ENCODE measurements around the gene FBXO44.
"Not testable (repeated sequence)": the region's sequence is repeated elsewhere in the genome, so short reads cannot be mapped to it uniquely, and the experiment has no call there.

The FBXO44 gene, protein sequence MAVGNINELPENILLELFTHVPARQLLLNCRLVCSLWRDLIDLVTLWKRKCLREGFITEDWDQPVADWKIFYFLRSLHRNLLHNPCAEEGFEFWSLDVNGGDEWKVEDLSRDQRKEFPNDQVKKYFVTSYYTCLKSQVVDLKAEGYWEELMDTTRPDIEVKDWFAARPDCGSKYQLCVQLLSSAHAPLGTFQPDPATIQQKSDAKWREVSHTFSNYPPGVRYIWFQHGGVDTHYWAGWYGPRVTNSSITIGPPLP

DNA sequence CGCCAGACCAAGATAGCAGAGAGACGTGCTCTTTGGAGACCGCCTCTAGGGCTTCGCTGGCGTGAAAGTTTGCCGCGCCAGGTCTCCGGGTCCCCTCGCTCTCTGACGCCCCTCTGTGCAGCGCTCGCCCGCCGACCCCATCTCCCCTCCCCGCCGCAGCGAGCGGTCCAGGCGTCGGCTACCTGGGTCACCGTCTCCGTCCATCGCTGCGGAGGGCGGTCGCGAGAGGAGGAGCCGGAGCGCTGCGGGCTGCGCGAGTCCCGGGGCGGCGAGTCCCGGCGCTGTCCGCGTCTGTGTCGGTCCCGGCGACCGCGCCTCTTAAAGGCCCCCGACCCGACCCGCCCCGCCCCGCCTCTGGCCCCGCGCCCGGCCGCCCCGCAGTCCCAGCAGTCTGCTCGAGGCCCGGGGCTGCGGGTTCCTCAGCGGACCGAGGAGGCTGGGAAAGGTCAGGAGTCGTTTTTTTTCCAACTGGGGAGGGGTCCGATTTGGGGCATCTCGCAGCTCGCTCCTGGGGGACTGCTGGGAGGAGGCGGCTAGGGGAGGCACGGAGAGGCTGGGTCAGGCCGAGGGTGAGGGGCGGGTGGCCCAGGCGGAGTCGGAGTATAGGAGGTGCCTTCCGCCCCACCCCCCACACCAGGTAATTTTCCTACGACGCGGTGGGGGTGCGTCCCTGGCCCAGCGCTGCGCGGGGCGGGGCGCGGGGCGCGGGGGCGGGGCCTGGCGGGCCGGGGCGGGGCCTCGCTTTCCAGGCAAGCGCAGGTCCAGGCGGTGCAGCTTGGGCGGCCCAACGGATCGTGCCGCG lies at the start of gene FBXO44, which contains the start of gene FBXO2:
Gene FBXO44 (plus strand): TSS at position 741 of the 802 bp plus-strand sequence. CDS start 959 bp downstream, outside the sequence.
Gene FBXO2 (minus strand): TSS at position 293 of the 802 bp plus-strand sequence. CDS start 89 bp downstream, at position 204.
- DNase-seq, result peak; percentile 73

DNA sequence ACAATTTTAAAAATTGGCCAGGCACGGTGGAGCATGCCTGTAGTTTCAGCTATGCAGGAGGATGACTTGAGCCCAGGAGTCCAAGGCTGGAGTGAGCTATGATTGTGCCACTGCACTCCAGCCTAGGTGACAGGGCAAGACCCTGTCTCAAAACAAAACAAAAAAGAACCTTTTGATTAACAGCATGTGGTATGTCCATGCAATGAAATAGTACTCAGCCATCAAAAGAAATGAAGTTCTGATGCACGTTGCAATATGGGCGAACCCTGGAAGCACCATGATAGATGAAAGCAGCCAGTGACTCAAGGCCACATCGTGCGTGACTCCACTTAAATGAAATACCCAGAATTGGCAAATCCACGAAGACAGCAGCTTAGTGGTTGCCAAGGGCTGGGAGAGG lies 47.9 kb upstream of the FBXO44 start:
- DNase-seq, result no peak

DNA sequence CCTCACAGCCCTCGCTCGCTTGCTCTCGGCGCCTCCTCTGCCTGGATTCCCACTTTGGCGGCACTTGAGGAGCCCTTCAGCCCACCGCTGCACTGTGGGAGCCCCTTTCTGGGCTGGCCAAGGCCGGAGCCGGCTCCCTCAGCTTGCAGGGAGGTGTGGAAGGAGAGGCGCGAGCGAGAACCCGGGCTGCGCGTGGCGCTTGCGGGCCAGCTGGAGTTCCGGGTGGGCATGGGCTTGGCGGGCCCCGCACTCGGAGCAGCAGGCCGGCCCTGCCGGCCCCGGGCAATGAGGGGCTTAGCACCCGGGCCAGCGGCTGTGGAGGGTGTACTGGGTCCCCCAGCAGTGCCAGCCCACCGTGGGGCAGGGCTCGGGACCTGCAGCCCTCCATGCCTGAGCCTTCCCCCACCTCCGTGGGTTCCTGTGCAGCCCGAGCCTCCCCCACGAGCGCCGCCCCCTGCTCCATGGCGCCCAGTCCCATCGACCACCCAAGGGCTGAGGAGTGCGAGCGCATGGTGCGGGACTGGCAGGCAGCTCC lies 46.0 kb upstream of the FBXO44 start:
- DNase-seq, result not testable (repeated sequence)

DNA sequence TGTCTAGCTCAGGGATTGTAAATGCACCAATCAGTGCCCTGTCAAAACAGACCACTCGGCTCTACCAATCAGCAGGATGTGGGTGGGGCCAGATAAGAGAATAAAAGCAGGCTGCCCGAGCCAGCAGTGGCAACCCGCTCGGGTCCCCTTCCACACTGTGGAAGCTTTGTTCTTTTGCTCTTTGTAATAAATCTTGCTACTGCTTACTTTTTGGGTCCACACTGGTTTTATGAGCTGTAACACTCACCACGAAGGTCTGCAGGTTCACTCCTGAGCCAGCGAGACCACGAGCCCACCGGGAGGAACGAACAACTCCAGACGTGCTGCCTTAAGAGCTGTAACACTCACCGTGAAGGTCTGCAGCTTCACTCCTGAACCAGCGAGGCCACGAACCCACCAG lies 45.3 kb upstream of the FBXO44 start:
- DNase-seq, result not testable (repeated sequence)

DNA sequence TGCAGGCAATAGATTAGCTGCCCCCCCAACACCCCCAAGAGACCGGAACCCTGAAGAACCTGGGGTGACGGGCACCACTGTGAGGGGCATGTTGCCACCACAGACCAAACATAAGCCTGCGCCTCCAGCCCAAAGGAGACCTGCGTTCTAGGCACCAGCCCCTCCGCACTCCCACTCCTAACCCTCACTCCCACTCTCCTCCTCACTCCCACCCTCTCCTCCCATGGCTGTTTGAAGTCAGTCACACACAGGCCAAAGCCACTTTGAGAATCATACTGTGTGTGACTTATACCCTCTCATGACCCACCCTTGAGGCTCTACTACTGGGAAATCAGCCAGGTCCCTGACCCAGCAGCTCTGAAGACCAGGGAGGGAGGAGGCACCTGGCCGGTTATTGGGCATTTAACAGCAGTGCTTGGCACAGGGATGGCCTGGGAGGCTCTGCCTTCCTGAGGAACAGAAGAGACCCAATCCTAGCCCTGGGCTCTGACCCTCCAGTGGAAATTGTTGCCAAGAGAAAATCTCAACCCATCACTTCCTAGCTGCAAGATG lies 44.0 kb upstream of the FBXO44 start:
- no peak for DNase-seq

DNA sequence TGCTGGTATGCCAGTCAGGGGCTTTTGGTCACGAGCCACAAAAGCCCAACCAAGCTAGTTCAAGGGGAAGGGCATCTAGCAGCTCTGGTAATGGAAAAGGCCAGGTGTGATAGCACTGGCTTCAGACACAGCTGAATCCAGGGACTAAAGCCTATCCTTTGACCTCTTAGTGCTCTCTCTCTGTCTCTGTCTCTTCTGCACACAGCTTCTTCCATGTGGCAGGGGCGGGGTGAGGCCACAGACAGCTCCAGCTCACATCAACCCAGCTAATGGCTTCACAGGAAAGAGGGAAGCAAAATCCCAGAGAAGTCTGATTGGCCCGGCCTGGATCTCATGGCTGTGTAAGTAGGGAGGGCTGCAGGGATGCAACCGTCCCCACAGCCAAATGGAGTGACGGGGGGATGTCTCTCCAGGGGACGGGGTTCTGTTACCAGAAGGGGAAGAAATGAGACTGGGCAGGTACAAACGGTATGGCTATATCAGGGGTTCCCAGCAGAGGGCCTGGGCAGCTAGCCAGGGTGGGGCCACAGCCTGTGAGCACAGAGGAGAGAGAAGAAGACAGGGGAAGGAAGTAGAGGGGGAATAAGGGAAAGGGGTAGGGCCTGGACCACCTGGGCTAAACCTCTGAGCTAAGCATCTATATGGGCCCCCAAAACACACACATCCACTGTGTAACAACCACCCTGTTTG lies 42.9 kb upstream of the FBXO44 start:
- DNase-seq, result no peak

DNA sequence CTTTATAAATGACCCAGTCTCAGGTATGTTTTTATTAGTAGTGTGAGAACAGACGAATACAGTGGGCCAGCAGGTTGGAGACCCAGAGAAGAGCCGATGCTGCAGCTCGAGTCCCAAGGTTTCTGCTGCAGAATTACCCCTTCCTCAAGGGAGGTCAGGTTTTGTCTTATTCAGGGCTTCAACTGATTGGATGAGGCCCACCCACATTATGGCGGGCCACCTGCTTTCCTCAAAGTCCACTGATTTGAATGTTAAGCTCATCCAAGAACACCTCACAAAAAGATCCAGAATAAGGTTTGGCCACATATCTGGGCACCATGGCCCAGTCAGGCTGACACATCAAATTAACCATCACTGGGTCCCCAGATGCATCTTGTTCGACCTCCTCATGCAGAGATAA lies 41.3 kb upstream of the FBXO44 start:
- no peak for DNase-seq

DNA sequence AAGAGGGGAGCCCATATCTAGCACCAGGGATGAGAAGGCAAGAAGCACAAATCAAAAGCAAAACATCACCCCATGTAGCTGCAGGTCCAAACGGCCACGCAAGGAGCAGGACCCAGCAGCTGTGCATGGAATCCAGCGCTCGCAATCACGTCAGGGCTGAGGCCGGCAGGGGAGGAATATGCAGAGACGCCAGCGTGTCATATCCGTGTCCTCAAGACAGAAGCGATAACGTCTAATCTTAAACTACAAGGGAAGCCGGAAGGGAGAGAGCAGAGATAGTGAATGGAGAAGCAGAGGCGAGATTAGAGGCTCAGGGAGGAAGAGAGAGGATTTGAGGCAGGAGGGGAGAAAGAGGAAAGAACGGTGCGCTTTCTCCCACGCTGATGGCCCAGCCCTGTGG lies 39.6 kb upstream of the FBXO44 start:
- DNase-seq, result no peak

DNA sequence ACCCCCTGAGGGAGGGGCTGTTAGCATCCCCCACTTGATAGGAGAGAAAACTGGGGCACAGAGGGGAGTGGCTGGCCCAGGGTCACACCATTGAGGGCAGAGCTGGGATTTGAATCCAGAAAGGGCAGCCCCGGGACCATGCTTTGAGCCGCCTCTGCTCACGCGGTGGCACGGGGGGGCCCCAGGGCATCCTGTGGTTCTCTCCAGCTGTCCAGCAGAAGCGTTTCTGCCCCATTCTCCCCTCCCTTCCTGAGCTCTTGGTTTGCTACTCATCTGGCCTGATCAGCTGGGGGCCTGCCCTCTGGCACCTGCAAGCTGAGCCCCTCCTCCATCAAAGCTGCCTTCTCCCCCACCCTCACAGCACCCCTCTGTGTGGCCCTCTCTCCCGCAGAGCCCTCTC lies 37.9 kb upstream of the FBXO44 start:
- no peak for DNase-seq

DNA sequence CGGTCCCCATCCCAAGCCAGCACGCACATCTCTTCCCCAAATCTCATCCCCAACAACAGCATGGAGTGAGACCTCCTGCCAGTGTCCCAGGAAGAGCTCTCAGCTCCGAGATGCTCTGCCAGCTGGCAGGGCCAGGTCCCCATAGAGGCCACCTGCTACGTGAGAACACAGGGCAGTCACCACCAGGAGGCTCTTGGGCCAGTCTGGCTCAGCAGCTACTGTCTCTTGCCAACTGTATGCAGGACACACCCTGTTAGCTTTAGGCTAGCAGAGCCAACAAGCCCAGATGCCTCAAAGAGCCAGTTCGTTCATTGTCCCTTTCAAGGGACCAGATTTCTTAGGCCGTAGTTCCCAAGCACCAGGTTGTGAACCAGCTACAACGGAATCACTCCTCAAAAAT lies 37.4 kb upstream of the FBXO44 start:
- DNase-seq, result no peak

DNA sequence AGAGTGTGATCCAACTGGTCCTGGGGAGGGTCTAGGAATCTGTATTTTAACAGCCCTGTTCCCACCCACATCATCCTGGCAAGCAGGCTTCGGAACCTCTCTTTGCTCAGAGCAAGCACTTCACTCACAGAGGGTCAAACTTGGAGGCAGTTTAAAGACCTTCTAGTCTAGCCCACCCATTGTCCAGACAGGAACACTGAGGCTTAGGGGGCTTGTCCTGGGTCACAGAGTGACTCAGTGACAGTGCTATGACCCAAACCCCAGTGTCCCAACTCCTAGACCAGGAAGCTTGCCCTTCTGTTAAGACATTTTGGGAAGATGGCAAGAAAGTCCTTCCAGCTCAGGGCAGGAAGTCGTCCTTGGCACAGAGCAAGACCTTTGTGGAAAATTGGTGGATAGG lies 36.9 kb upstream of the FBXO44 start:
- DNase-seq, result no peak

DNA sequence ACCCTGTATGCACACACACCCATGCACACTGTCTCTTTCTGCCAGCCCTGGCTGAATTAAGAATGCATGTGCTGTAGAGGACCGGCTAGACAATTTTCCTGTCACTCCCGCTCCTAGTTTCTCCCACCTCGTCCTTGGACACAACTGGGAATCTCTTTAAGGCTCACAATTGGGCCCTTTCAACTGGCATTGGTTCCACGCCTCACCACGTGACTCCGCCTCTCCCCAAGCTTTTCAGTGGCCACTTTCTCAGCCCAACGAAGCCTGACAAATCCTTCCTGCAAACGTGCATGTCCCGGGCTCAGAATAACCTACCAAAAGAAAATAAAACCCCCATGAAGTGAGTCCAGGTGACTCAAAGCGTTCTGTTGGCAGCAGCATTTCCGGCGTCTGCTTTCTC lies 34.3 kb upstream of the FBXO44 start:
- DNase-seq, result no peak

DNA sequence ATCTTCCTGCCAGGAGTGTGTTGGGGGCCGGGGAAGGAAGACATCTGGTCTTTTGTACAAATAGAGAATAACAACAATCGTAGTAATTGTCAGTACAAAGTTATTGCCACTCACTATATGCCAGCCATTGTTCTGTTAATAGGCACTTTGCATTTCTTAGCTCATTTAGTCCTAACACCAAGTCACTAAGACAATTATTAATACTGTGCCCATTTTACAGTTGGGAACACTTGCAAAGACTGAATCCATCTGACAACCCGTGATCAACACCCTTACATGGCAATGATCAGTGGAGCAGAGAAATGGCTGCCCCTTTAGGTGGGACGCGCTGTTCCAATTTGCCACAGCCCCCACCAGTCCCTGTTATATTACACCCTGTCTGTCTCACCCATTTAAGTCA lies 33.8 kb upstream of the FBXO44 start:
- no peak for DNase-seq

DNA sequence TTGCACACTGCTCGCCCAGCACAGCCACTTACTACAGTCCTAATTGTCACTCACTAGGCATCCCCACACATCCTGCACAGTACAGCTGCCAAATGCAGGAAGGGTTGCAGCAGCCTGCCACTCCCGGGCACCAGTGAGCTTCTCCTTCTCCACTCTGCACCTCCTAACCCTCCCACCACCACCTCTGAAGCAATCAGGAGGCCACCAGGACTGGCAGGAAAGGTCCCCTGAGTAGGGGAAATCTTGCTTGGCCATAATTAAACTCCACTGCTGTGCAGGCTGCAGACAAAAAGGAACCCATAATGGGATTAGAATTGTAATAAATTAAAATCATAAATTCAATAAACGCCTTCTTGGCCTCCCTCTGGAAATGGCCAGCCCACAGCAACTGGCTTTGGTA lies 32.3 kb upstream of the FBXO44 start:
- no peak for DNase-seq

DNA sequence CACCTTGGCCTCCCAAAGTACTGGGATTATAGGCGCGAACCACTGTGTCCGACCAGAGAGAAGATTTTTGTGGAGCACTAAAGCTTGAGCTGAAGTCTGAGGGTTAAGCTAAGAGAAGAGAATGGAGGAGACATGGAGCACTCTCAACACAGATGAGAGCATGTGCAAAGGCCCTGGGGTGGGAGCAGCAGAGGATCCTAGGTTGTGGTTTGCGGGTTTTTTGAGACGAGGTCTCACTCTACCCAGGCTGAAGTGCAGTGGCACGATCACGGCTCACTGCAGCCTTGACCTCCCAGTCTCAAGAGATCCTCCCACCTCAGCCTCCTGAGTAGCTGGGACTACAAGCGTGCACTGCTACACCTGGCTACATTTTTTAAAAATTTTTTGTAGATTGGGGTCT lies 31.0 kb upstream of the FBXO44 start:
- DNase-seq, result no peak

DNA sequence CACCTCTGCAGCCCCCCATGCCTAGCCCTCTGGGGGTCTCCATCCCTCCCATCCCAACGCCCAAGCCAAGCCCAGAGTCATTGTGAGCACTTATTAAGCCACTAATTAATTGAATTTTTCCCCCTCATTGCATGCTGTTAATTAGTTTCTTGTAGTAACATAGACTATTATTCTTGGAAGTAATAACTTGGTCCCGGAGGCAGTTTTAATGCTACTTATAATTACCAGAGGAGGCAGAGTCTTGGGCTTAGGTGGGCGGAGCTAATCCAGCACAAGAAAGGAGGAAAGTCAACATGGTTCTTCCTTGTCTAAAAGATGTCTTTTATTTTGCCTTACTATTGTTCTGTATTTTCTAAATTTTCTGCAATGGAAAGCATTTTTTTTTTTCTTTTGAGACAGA lies 28.1 kb upstream of the FBXO44 start:
- no peak for DNase-seq

DNA sequence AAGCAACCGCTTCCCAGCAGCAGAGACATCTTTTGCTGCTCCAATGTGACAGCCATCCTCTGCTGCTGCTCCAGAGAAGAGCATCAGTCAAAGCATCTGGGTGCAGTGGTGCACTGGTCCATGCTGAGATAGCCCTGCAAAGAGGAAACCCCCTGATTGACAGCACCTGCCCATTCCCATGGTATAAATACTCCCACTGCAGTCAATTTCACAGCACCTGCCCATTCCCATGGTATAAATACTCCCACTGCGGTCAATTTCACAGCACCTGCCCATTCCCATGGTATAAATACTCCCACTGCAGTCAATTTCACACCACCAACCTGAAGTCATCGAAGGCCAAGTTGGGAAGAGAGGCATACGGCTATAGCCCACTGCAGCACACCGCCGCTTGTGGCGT lies 25.9 kb upstream of the FBXO44 start:
- DNase-seq, result no peak

DNA sequence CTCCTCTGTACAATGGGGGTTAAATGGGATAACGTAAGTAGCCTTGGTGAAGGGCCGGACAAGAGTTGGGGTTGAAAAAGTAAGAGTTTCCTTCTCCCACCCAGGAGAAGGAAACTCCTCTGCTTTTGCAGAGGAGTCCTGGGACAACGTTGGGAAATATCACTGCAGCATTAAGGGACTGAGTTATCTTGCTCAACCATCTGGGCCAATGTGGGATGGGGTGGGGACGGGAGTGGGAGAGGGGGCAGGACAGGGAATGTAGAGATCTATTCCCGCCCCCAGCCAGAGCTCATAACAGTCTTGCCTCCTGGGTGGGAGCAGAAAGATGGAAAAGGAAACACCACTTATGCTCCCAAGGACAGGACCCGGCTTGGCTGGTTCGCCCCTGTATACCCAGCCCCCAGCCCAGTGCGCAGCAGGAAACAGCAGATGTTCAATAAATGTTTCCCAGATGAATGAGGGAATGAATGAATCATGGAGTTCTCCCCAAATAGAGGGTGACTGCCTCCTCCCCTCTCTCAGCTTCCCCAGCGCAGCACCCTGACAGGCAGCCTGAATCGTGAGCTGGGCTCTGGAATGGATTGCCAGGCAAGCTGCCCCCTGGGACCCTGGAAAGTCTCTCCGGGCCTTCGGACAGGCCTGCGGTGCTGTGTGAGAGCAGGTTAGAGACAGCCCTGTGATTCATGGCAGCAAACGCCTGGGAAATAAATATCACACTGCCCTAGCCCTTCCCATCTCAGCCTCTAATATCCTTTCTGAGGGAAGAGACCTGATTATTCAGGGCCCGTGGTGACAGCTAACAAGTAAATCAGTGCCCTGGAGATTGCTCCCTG lies 25.3 kb upstream of the FBXO44 start:
- DNase-seq, result no peak

DNA sequence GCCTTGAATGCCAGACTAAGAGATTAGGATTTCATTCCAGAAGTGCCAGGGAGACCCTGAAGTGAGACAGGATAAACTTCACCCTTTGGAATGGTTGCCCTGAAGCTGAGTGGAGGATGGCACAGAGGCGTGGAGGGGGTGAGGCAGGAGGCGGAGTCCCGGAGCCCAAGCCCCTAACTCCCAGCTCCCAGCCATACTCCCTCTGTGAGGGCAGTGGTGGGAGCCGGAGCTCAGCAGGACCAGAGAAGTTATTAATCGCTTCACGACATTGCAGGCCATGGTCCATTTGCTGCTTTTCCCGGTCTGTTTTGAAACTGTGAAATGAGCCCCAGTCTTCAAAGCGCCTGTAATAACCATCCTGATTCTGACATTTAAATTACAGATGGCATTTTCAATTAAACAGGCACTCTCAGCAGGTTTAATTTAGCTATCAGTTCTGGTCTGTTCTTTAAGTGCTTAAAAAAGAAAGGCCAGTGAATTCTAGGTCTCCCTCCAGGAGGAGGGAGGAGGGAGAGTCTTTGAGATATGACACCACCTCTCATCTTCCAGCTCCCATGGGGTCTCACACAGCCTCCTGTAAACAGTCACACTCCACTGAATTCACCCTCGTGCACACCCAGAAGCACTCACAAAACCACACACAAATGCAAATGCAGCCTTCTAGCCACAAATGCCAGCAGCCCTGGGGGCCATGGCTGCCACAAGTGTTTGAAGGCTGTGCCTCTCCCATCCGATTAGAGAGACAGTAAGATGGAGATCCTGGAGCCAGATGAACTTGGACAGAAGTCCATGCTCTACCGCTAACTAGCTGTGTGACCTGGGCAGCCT lies 20.1 kb upstream of the FBXO44 start:
- no peak for DNase-seq

DNA sequence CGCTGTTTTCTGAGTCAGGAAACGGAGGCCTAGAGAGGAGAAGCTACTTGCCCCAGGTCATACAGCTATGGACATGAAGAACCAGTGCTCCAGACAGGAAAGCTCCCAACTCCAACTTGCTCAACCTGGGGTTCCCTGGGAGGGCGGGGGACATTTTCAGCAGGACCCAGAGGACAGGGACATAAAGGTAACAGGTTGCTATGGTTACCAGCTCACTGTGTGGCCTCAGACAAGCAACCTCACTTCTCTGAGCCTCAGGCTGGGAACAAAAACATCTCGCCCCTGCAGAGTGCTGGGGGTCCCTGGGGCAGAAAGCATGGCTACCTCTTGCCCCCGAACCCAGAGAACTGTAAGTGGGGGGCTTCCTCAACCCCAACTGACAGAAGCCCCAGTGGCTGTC lies 16.6 kb upstream of the FBXO44 start:
- DNase-seq, result no peak

DNA sequence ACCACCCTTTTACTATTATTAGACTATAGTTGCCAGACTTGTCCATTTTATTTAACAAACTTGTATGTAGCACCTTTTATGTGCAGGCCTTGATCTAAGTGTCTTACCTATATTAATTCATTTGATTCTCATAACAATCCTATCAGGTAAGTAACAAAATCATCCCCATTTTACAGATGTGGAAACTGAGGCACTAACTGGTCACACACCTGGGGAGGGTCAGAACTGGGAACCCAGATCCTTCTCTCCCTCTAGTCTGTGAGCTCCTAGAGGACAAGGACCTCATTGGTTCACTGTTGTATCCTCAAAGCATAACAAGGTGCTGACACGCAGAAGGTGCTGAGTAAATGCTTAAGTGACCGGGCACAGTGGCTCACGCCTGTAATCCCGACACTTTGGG lies 15.3 kb upstream of the FBXO44 start:
- no peak for DNase-seq
